Endothelial cell of umbilical vein (primary cell): Measurements from ENCODE around the gene CCNJL. TPM values are rescaled to one million over a fixed set of nuclear protein-coding genes. Genes with fewer than 3 reads are reported as not detected.

ENCODE experiments used
- BruUV-seq: library from RNA; stranded (reverse); fragments of 400-500 nt; replicated peaks from 2 replicates; lab custom pipeline; 2021; lab: Mats Ljungman, UMichigan
- CTCF ChIA-PET: fragments of 300-600, 350-600 bp; sonication (Branson Sonifier 250); formaldehyde crosslinking; loops from one replicate; lab custom pipeline; 2021; ENCODE audit warnings: antibody characterized with exemption, inconsistent platforms; lab: Charles Lee
- POLR2A ChIA-PET: fragments of 300-600, 350-600 bp; sonication (Branson Sonifier 250); formaldehyde crosslinking; loops from one replicate; lab custom pipeline; 2021; ENCODE audit warnings: antibody characterized with exemption, inconsistent platforms; lab: Charles Lee
- DNase-seq: peaks from one replicate; pipeline ENCODE4 v3.0.0-alpha.2; 2011; ENCODE audit warnings: low read depth, low spot score
- FAIRE-seq: peaks from 2 replicates; lab custom pipeline; 2011; peaks lifted over from hg19 to GRCh38; lab: Jason Lieb, UNC
- H2AFZ ChIP-seq: 2 replicates; pipeline ENCODE4 v1.6.0; 2012; ENCODE audit warnings: low read depth, low read length, control low read depth, inconsistent platforms
- H3K27ac ChIP-seq: 2 replicates; pipeline ENCODE4 v1.5.1; 2011; ENCODE audit warnings: low read depth, mild to moderate bottlenecking, control low read depth, low read length, moderate library complexity; ENCODE audit not compliant: insufficient read depth
- H3K27me3 ChIP-seq, 2 experiments: 2 replicates each; pipeline versions ENCODE4 v1.6.0 to v1.6.1; 2011; ENCODE audit warnings: low read length in 2 of 2, mixed read lengths in 1 of 2; ENCODE audit not compliant: control insufficient read depth in 2 of 2, insufficient read depth in 2 of 2
- H3K36me3 ChIP-seq, 2 experiments: 2 replicates in 1 of 2; 3 replicates in 1 of 2; pipeline ENCODE4 v1.5.1; 2011; ENCODE audit warnings: low read length in 2 of 2, mild to moderate bottlenecking in 1 of 2, moderate library complexity in 1 of 2; ENCODE audit not compliant: control insufficient read depth in 2 of 2, insufficient read depth in 2 of 2; ENCODE audit errors: extremely low read depth in 1 of 2
- H3K4me1 ChIP-seq: 3 replicates; pipeline ENCODE4 v1.5.1; 2011; ENCODE audit warnings: mild to moderate bottlenecking, low read length; ENCODE audit not compliant: control insufficient read depth, insufficient read depth; ENCODE audit errors: extremely low read depth
- H3K4me2 ChIP-seq: 2 replicates; pipeline ENCODE4 v1.6.1; 2011; ENCODE audit warnings: low read length, control low read depth, mixed read lengths; ENCODE audit not compliant: insufficient read depth
- H3K4me3 ChIP-seq, 3 experiments: fragments of 200-600 bp in 1 of 3; sonication (generic), shearing (Covaris generic) in 1 of 3; replicated peaks in 1 of 3; 2 replicates each; pipeline ENCODE4 v1.5.1; 2011 to 2016; ENCODE audit warnings: control low read depth in 3 of 3, low read length in 3 of 3, mild to moderate bottlenecking in 2 of 3, inconsistent platforms in 1 of 3, low read depth in 1 of 3, moderate library complexity in 1 of 3; ENCODE audit not compliant: insufficient read depth in 1 of 3
- H3K79me2 ChIP-seq: 2 replicates; pipeline ENCODE4 v1.6.0; 2012; ENCODE audit warnings: low read length, inconsistent platforms; ENCODE audit not compliant: control insufficient read depth, insufficient read depth
- H3K9ac ChIP-seq: replicated peaks from 2 replicates; pipeline ENCODE3; 2011; ENCODE audit warnings: low read length, control low read depth; ENCODE audit not compliant: insufficient read depth; ENCODE audit errors: extremely low read depth
- H3K9me1 ChIP-seq: replicated peaks from 3 replicates; pipeline ENCODE4 v1.6.0; 2011; ENCODE audit warnings: mild to moderate bottlenecking, low read length; ENCODE audit not compliant: control insufficient read depth, insufficient read depth; ENCODE audit errors: extremely low read depth
- H3K9me3 ChIP-seq: replicated peaks from 2 replicates; pipeline ENCODE4 v1.5.1; 2012; ENCODE audit warnings: low read length, inconsistent platforms; ENCODE audit not compliant: control insufficient read depth, insufficient read depth
- H4K20me1 ChIP-seq: replicated peaks from 2 replicates; pipeline ENCODE3; 2011; ENCODE audit warnings: mild to moderate bottlenecking, low read length; ENCODE audit not compliant: control insufficient read depth, insufficient read depth; ENCODE audit errors: extremely low read depth
- GATA2 ChIP-seq: IDR thresholded peaks from 2 replicates; pipeline ENCODE4 v1.7.0; 2011; ENCODE audit warnings: low read depth, mild to moderate bottlenecking, moderate library complexity, mixed read lengths, low read length; ENCODE audit not compliant: insufficient read length, insufficient read depth
- MYC ChIP-seq: IDR thresholded peaks from one replicate; pipeline ENCODE4 v1.6.1; 2011; ENCODE audit warnings: mild to moderate bottlenecking, low read depth, low read length
- dilution Hi-C: fragments of 300-500 bp; cut with MboI; formaldehyde crosslinking; loops from one replicate; pipeline ENCODE4 v1.15.0; 2019; ENCODE audit warnings: low sequenced_read_pairs; ENCODE audit not compliant: extremely low pct_ligation_motif_present
- intact Hi-C: fragments of 100-400 bp; cut with micrococcal nuclease; formaldehyde crosslinking; loops from one replicate; pipeline ENCODE4 v1.10.0; 2022
- polyA plus RNA-seq, 4 experiments: library from polyadenylated mRNA; depleted of rRNA in 3 of 4; stranded (reverse) in 3 of 4; unstranded in 1 of 4; fragments of >200 nt; gene quantifications; 2 replicates each; pipeline versions ENCODE4 v1.2.1 to v1.2.3, GENCODE V29; 2011 to 2012; ENCODE audit warnings: missing spikeins in 1 of 4
- total RNA-seq: library from RNA; stranded (reverse); gene quantifications from 2 replicates; pipeline ENCODE4 v1.2.3, GENCODE V29; 2021

CCNJL gene
- total and polyA plus RNA-seq, 2 donors (not counting 3 experiments of a cell fraction or from before 2014, with no cell fraction given), result 20.0 to 21.3 TPM

- no peak for TF ChIP-seq GATA2
- Histone ChIP-seq H3K79me2 (no peaks in the 10 kb centered on the region), H3K4me3 (no peak overlapping the region), H3K9ac (no peak overlapping the region), H3K27me3 (no peaks in the 10 kb centered on the region), H3K4me1 (no peaks in the 10 kb centered on the region), H2AFZ (no peak overlapping the region), H3K4me2 (no peak overlapping the region), H3K27ac (no peak overlapping the region), H4K20me1 (no peaks in the 10 kb centered on the region), H3K36me3 (no peaks in the 10 kb centered on the region), H3K9me3 (no peaks in the 10 kb centered on the region), H3K9me1 (no peaks in the 10 kb centered on the region)
- ChIA-PET POLR2A (interaction anchor here (0.7 kb wide), 1 partner anchor 210 kb away, joined by 4 read pairs; no protein-coding TSS in a partner anchor), CTCF (interaction anchor here (0.8 to 7.5 kb wide), 3 partner anchors 12 to 218 kb away, joined by 3 to 87 read pairs (median 33); no protein-coding TSS in a partner anchor)
- no peak for FAIRE-seq
- intact Hi-C loops (no loop called here), dilution Hi-C loops (no loop called here)
- no TSS peak for BruUV-seq
- no peak for DNase-seq
Measured at GRCh38 chr5:160240350-160240749, 72.0 kb downstream of the CCNJL start.

GRCh38 chr5:160237571-160238093, 74.7 kb downstream of the CCNJL start:
- FAIRE-seq, result no peak
- intact Hi-C loops (no loop called here), dilution Hi-C loops (no loop called here)

More at GRCh38 chr5:160237571-160238093, 74.7 kb downstream of the CCNJL start:
- Histone ChIP-seq H4K20me1 (no peaks in the 10 kb centered on the region), H3K27me3 (no peaks in the 10 kb centered on the region), H3K27ac (no peak overlapping the region), H3K9me1 (no peaks in the 10 kb centered on the region), H3K4me1 (no peaks in the 10 kb centered on the region), H3K9ac (no peak overlapping the region), H3K4me3 (no peak overlapping the region), H3K4me2 (no peak overlapping the region), H3K9me3 (no peaks in the 10 kb centered on the region), H3K79me2 (no peaks in the 10 kb centered on the region), H2AFZ (no peak overlapping the region), H3K36me3 (no peaks in the 10 kb centered on the region)
- TF ChIP-seq MYC (no peak), GATA2 (no peak)
- POLR2A ChIA-PET, result no interaction called here
- no peak for DNase-seq
- CTCF ChIA-PET, result interaction anchor here (1.2 kb wide), 1 partner anchor 215 kb away, joined by 6 read pairs; no protein-coding TSS in a partner anchor
- BruUV-seq, result no TSS peak
